Uterus (tissue), 4 donors: ENCODE measurements around the gene MAFB. TPM values are rescaled to one million over a fixed set of nuclear protein-coding genes. Genes with fewer than 3 reads are reported as not detected.

Experiments used
- DNase-seq, 2 donors: peaks; one replicate each; pipeline ENCODE4 v3.0.0-alpha.2; 2019 to 2020
- H3K27ac ChIP-seq, 2 donors: fragments of 200-600 bp; sonication (generic); 1 replicate in 1 of 2; 2 replicates in 1 of 2; pipeline ENCODE4 v1.5.1; 2016 to 2018
- H3K27me3 ChIP-seq, 2 donors: fragments of 200-600 bp; sonication (generic); one replicate each; pipeline ENCODE4 v1.5.1; 2018 to 2019; ENCODE audit warnings: control low read depth in 1 of 2
- H3K36me3 ChIP-seq, 2 donors: fragments of 200-600 bp; sonication (generic); one replicate each; pipeline ENCODE4 v1.5.1; 2019; ENCODE audit warnings: control low read depth in 1 of 2
- H3K4me1 ChIP-seq, 2 donors: fragments of 200-600 bp; sonication (generic); one replicate each; pipeline ENCODE4 v1.5.1; 2018 to 2019; ENCODE audit warnings: control low read depth in 1 of 2
- H3K4me3 ChIP-seq, 2 donors: fragments of 200-600 bp; sonication (generic); 1 replicate in 1 of 2; 2 replicates in 1 of 2; pipeline ENCODE4 v1.5.1; 2018 to 2019; ENCODE audit warnings: mild to moderate bottlenecking in 1 of 2
- H3K9me3 ChIP-seq, 2 donors: fragments of 200-600 bp; sonication (generic); one replicate each; pipeline ENCODE4 v1.5.1; 2019; ENCODE audit warnings: control low read depth in 1 of 2
- POLR2A ChIP-seq, 2 donors: fragments of 450-650 bp; IDR thresholded peaks; one replicate each; pipeline ENCODE4 v1.6.1; 2016; ENCODE audit warnings: antibody characterized with exemption in 2 of 2, mild to moderate bottlenecking in 1 of 2, moderate library complexity in 1 of 2
- intact Hi-C: fragments of 100-400 bp; cut with DNase I; formaldehyde crosslinking; loops from one replicate; pipeline ENCODE4 v1.15.1; 2023; ENCODE audit warnings: low total_unique reads
- total RNA-seq, 4 donors: library from RNA; depleted of rRNA in 3 of 4; stranded (reverse); fragments of >200 nt in 3 of 4; gene quantifications; one replicate each; pipeline versions ENCODE4 v1.1.0 to v1.2.4, GENCODE V29; 2014 to 2023
- TF ChIP-seq, protein P1 (sequence below), 4 experiments: fragments of 200-600 bp in 2 of 4; fragments of 450-650 bp in 2 of 4; sonication (generic) in 2 of 4; IDR thresholded peaks; one replicate each; pipeline ENCODE4 v1.5.1; 2016 to 2019; ENCODE audit warnings: antibody characterized with exemption in 4 of 4, mild to moderate bottlenecking in 2 of 4, moderate library complexity in 1 of 4
- donor health status: DM: yes; HTN: yes; CAD: no.

MAFB gene
- total RNA-seq, 4 donors from 2014 or later, result 10.0 to 38.2 (median 19.0) TPM

DNA sequence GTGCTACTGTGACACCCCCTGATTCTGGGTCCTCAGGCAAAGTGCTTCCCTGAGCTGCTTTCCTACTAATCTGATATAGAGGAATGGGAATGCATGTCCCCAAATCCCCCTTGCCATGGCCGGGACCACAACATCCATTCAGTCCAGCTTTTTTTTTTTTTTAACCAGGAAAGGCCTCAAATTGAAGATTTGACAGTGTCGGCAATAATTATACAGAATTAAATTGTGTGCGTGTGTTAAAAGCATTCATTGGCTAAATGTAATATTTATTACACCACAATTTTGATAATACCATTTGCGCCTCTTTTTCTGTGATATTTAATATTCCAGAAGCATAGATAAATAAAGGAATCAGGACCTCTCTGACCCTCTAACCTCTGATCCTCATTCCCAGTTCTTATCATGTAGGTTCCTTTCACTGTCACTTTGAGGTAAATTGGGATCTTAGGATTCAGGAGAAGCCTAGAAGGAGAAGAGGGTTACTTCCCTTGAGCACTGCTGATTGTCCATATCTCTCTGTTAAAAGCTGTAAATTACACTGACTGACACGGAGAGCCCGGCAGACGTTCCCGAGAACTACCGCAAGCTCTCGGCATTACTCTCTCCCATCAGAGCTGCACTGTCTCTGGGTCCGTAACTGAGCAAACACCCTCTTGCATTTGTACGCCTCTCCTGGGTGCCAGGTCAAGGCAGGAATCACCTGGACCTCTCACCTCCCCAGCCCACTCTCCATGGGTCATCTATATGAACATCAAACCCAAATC is 29.4 kb upstream of the MAFB start:
- Histone ChIP-seq H3K36me3 (no peaks in the 10 kb centered on the region), H3K4me3 (no peak overlapping the region), H3K27me3 (no peaks in the 10 kb centered on the region), H3K27ac (no peak overlapping the region), H3K4me1 (no peaks in the 10 kb centered on the region), H3K9me3 (no peaks in the 10 kb centered on the region)
- TF ChIP-seq POLR2A (IDR thresholded peaks at IDR 0.05), result no peak
- TF ChIP-seq, protein P1, sequence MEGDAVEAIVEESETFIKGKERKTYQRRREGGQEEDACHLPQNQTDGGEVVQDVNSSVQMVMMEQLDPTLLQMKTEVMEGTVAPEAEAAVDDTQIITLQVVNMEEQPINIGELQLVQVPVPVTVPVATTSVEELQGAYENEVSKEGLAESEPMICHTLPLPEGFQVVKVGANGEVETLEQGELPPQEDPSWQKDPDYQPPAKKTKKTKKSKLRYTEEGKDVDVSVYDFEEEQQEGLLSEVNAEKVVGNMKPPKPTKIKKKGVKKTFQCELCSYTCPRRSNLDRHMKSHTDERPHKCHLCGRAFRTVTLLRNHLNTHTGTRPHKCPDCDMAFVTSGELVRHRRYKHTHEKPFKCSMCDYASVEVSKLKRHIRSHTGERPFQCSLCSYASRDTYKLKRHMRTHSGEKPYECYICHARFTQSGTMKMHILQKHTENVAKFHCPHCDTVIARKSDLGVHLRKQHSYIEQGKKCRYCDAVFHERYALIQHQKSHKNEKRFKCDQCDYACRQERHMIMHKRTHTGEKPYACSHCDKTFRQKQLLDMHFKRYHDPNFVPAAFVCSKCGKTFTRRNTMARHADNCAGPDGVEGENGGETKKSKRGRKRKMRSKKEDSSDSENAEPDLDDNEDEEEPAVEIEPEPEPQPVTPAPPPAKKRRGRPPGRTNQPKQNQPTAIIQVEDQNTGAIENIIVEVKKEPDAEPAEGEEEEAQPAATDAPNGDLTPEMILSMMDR (IDR thresholded peaks at IDR 0.05), result no peak
- intact Hi-C loops, result no loop called here
- no peak for DNase-seq

GRCh38 chr20:40717343-40717865 is 28.4 kb upstream of the MAFB start:
- H3K27me3 ChIP-seq, result no peaks in the 10 kb centered on the region
- H3K9me3 ChIP-seq, result no peaks in the 10 kb centered on the region
- intact Hi-C loops, result no loop called here
- no peak for TF ChIP-seq POLR2A (IDR thresholded peaks at IDR 0.05)
- TF ChIP-seq, protein P1 (IDR thresholded peaks at IDR 0.05), result no peak
- no peaks in the 10 kb centered on the region for H3K4me1 ChIP-seq
- H3K4me3 ChIP-seq, result no peak overlapping the region
- H3K27ac ChIP-seq, result no peak overlapping the region
- H3K36me3 ChIP-seq, result no peaks in the 10 kb centered on the region
- DNase-seq, result no peak

DNA sequence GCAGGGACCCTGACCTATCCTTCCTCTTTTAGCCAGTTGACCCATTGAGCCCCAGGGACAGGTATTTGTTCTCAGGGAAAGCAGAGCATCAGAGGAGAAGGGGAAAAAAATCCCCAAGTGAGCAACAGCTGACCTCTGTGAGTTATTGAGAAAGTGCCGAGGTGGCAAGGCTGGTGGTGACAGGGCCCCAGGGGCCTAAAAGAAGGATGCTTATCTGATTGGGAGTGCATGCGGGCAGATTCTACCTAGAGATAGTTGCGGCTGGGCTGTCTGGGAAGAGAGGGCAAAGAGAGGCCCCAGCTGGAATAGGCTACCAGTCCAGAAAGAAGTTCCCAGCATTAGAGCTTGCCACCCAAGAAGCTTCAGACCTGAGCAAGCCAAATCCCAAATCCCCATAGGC is 26.5 kb upstream of the MAFB start:
- intact Hi-C loops, result no loop called here
- H3K9me3 ChIP-seq, result no peaks in the 10 kb centered on the region
- H3K27ac ChIP-seq, result no peak overlapping the region
- no peaks in the 10 kb centered on the region for H3K27me3 ChIP-seq
- H3K4me1 ChIP-seq, result no peaks in the 10 kb centered on the region
- H3K36me3 ChIP-seq, result no peaks in the 10 kb centered on the region
- TF ChIP-seq, protein P1 (IDR thresholded peaks at IDR 0.05), result no peak
- TF ChIP-seq POLR2A (IDR thresholded peaks at IDR 0.05), result no peak
- H3K4me3 ChIP-seq, result no peak overlapping the region
- no peak for DNase-seq

DNA sequence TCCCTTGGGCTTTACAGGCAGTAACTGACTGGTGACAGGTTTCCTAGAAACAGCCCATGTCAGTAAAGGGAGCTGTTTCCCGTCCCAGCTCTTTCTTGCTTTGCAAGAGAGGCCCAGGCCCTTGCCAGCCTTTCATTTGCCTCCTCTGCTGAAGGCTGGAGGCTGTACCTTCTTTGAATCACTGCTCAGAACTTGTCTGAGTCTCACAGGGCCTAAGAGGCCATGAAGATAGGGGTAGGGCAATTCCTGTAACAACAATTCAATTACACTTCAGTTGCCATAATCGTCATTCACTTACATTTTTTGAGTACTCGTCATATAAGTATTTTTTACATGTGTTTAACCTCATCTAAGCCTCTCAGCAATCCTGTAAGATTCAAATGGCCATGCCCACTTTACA is 25.9 kb upstream of the MAFB start:
- Histone ChIP-seq H3K4me1 (no peaks in the 10 kb centered on the region), H3K27me3 (no peaks in the 10 kb centered on the region), H3K9me3 (no peaks in the 10 kb centered on the region), H3K36me3 (no peaks in the 10 kb centered on the region), H3K4me3 (no peak overlapping the region), H3K27ac (no peak overlapping the region)
- no peak for TF ChIP-seq POLR2A (IDR thresholded peaks at IDR 0.05)
- TF ChIP-seq, protein P1 (IDR thresholded peaks at IDR 0.05), result no peak
- no peak for DNase-seq
- intact Hi-C loops, result no loop called here

GRCh38 chr20:40714109-40714508 is 25.1 kb upstream of the MAFB start:
- H3K27ac ChIP-seq, result no peak overlapping the region
- no peak overlapping the region for H3K4me3 ChIP-seq
- H3K36me3 ChIP-seq, result no peaks in the 10 kb centered on the region
- H3K4me1 ChIP-seq, result no peaks in the 10 kb centered on the region
- H3K27me3 ChIP-seq, result no peaks in the 10 kb centered on the region
- intact Hi-C loops, result no loop called here
- TF ChIP-seq, protein P1 (IDR thresholded peaks at IDR 0.05), result no peak
- no peak for TF ChIP-seq POLR2A (IDR thresholded peaks at IDR 0.05)
- no peak for DNase-seq
- no peaks in the 10 kb centered on the region for H3K9me3 ChIP-seq
